IMR-90 (cell line): ENCODE data around the gene ATXN3L. TPM values are rescaled to one million over a fixed set of nuclear protein-coding genes. Genes with fewer than 3 reads are reported as not detected.

Experiments used
- ATAC-seq: fragments of 200-7000 bp; cut with Tn5 transposase; 2 replicates; pipeline ENCODE4 v1.9.1; 2020; ENCODE audit warnings: low read depth, mild to moderate bottlenecking, moderate library complexity
- BruUV-seq: library from RNA; stranded (reverse); fragments of 400-500 nt; replicated peaks from 2 replicates; lab custom pipeline; 2021; lab: Mats Ljungman, UMichigan
- CTCF ChIA-PET: fragments of 300-600 bp; formaldehyde crosslinking; extraction: SDS; loops from one replicate; lab custom pipeline; 2021; ENCODE audit warnings: antibody characterized with exemption; lab: Yijun Ruan, JAX
- POLR2A ChIA-PET: fragments of 300-600 bp; sonication (Branson Sonifier 250); formaldehyde crosslinking; loops from one replicate; lab custom pipeline; 2022; ENCODE audit warnings: antibody characterized with exemption; ENCODE audit not compliant: unreplicated experiment; lab: Charles Lee
- DNase-seq: peaks from one replicate; pipeline ENCODE4 v3.0.0; 2013
- H2AFZ ChIP-seq: replicated peaks from 2 replicates; pipeline ENCODE3; 2013; ENCODE audit warnings: low read length, mild to moderate bottlenecking; ENCODE audit not compliant: poor library complexity
- H2AK5ac ChIP-seq: 2 replicates; pipeline ENCODE4 v1.6.1; 2013; ENCODE audit warnings: low read depth, low read length, inconsistent platforms
- H2AK9ac ChIP-seq: replicated peaks from 2 replicates; pipeline ENCODE3; 2013; ENCODE audit warnings: mild to moderate bottlenecking, low read depth, low read length, moderate library complexity; ENCODE audit not compliant: poor library complexity
- H2BK120ac ChIP-seq: 2 replicates; pipeline ENCODE4 v1.6.1; 2013; ENCODE audit warnings: low read depth, low read length, inconsistent platforms
- H2BK15ac ChIP-seq: 3 replicates; pipeline ENCODE4 v1.6.1; 2013; ENCODE audit warnings: low read depth, low read length, inconsistent platforms
- H2BK20ac ChIP-seq: 2 replicates; pipeline ENCODE4 v1.6.1; 2013; ENCODE audit warnings: low read depth, mild to moderate bottlenecking, inconsistent platforms, low read length, moderate library complexity
- H2BK5ac ChIP-seq: 2 replicates; pipeline ENCODE4 v1.6.1; 2013; ENCODE audit warnings: mild to moderate bottlenecking, low read depth, low read length, inconsistent platforms; ENCODE audit not compliant: poor library complexity, severe bottlenecking
- H3K14ac ChIP-seq: replicated peaks from 2 replicates; pipeline ENCODE4 v1.6.1; 2013; ENCODE audit warnings: low read depth, low read length, inconsistent platforms
- H3K18ac ChIP-seq: 2 replicates; pipeline ENCODE4 v1.6.1; 2013; ENCODE audit warnings: low read depth, low read length, control low read depth
- H3K23ac ChIP-seq: 2 replicates; pipeline ENCODE4 v1.6.1; 2013; ENCODE audit warnings: low read depth, low read length, inconsistent platforms
- H3K27ac ChIP-seq: 2 replicates; pipeline ENCODE4 v1.5.1; 2013; ENCODE audit warnings: mild to moderate bottlenecking, control low read depth, low read length; ENCODE audit not compliant: insufficient read depth
- H3K27me3 ChIP-seq: 2 replicates; pipeline ENCODE4 v1.6.1; 2013; ENCODE audit warnings: low read length; ENCODE audit not compliant: control insufficient read depth, insufficient read depth
- H3K36me3 ChIP-seq: 2 replicates; pipeline ENCODE4 v1.6.1; 2013; ENCODE audit warnings: low read length, mixed read lengths; ENCODE audit not compliant: control insufficient read depth, insufficient read depth
- H3K4ac ChIP-seq: 2 replicates; pipeline ENCODE4 v1.6.1; 2013; ENCODE audit warnings: low read depth, low read length, inconsistent platforms
- H3K4me1 ChIP-seq: 2 replicates; pipeline ENCODE4 v1.6.1; 2013; ENCODE audit warnings: low read length, mixed read lengths; ENCODE audit not compliant: control insufficient read depth, insufficient read depth
- H3K4me2 ChIP-seq: 2 replicates; pipeline ENCODE4 v1.6.1; 2013; ENCODE audit warnings: low read depth, mild to moderate bottlenecking, control low read depth, low read length, moderate library complexity
- H3K4me3 ChIP-seq: 2 replicates; pipeline ENCODE4 v1.5.1; 2013; ENCODE audit warnings: low read depth, mild to moderate bottlenecking, control low read depth, low read length, moderate library complexity; ENCODE audit not compliant: insufficient read depth
- H3K56ac ChIP-seq: 2 replicates; pipeline ENCODE4 v1.6.1; 2013; ENCODE audit warnings: low read length, inconsistent platforms; ENCODE audit not compliant: insufficient read depth; ENCODE audit errors: extremely low read depth
- H3K79me1 ChIP-seq, 2 experiments: 2 replicates each; pipeline ENCODE4 v1.6.1; 2013; ENCODE audit warnings: low read length in 2 of 2, inconsistent platforms in 1 of 2, low read depth in 1 of 2
- H3K9ac ChIP-seq: 2 replicates; pipeline ENCODE4 v1.6.1; 2013; ENCODE audit warnings: low read depth, low read length, control low read depth
- H3K9me1 ChIP-seq: 2 replicates; pipeline ENCODE4 v1.6.1; 2013; ENCODE audit warnings: low read length, inconsistent platforms; ENCODE audit not compliant: insufficient read depth
- H3K9me3 ChIP-seq: 2 replicates; pipeline ENCODE4 v1.6.1; 2013; ENCODE audit warnings: low read length; ENCODE audit not compliant: control insufficient read depth, insufficient read depth
- H4K20me1 ChIP-seq: 2 replicates; pipeline ENCODE4 v1.6.1; 2013; ENCODE audit warnings: low read length, inconsistent platforms; ENCODE audit not compliant: insufficient read depth
- H4K5ac ChIP-seq: 2 replicates; pipeline ENCODE4 v1.6.1; 2013; ENCODE audit warnings: mild to moderate bottlenecking, low read depth, low read length, control low read depth
- H4K8ac ChIP-seq, 2 experiments: 2 replicates each; pipeline ENCODE4 v1.6.1; 2013; ENCODE audit warnings: low read depth in 2 of 2, low read length in 2 of 2, control low read depth in 1 of 2, inconsistent platforms in 1 of 2
- H4K91ac ChIP-seq: 2 replicates; pipeline ENCODE4 v1.6.1; 2013; ENCODE audit warnings: low read depth, low read length, inconsistent platforms; ENCODE audit not compliant: insufficient read depth
- FOS ChIP-seq: fragments of 150-350 bp; IDR thresholded peaks from 2 replicates; pipeline ENCODE4 v1.6.1; 2016; ENCODE audit warnings: low read depth, low read length
- RFX5 ChIP-seq: IDR thresholded peaks from 2 replicates; pipeline ENCODE4 v1.8.0; 2012; ENCODE audit warnings: low read depth, mild to moderate bottlenecking, low read length, moderate library complexity
- WGBS, 2 experiments: methylation state at CpG; one replicate each; pipeline versions ENCODE4 v1.1.5 to v1.1.7; 2013; ENCODE audit warnings: missing lambda C conversion rate in 2 of 2; ENCODE audit not compliant: insufficient read length in 1 of 2; ENCODE audit errors: extremely low coverage in 2 of 2; 5-methylcytosine and 5-hydroxymethylcytosine counted together
- dilution Hi-C: fragments of 300-500 bp; cut with HindIII; formaldehyde crosslinking; loops from one replicate; pipeline ENCODE4 v1.14.3; 2018; ENCODE audit warnings: low sequenced_read_pairs; ENCODE audit not compliant: unreplicated experiment
- in situ Hi-C: fragments of 300-500 bp; cut with MboI; formaldehyde crosslinking; loops from 3 replicates; pipeline ENCODE4 v1.14.3; 2019; ENCODE audit warnings: low sequenced_read_pairs, inconsistent platforms, mixed read lengths
- intact Hi-C: fragments of 100-400 bp; cut with micrococcal nuclease; formaldehyde crosslinking; loops from 2 replicates; pipeline ENCODE4 v1.10.0; 2022
- polyA plus RNA-seq, 3 experiments: library from polyadenylated mRNA; depleted of rRNA; stranded (reverse); fragments of >200 nt; gene quantifications; 2 replicates each; pipeline ENCODE4 v1.2.3, GENCODE V29; 2012; ENCODE audit warnings: low replicate concordance in 1 of 3
- total RNA-seq: library from RNA; depleted of rRNA; stranded (reverse); fragments of >200 nt; gene quantifications from 2 replicates; pipeline ENCODE4 v1.2.3, GENCODE V29; 2012

The ATXN3L gene
- total and polyA plus RNA-seq, 2 of the 4 experiments (the other 2 are of a cell fraction), result not detected

- Histone ChIP-seq H2BK15ac (no peak overlapping the region), H3K56ac (no peak overlapping the region), H3K14ac (no peak overlapping the region), H2BK20ac (no peak overlapping the region), H3K4ac (no peak overlapping the region), H2BK120ac (no peak overlapping the region), H4K91ac (no peak overlapping the region), H2AFZ (no peak overlapping the region), H3K4me2 (no peak overlapping the region), H4K20me1 (no peaks in the 10 kb centered on the region), H3K4me1 (no peaks in the 10 kb centered on the region), H3K36me3 (no peaks in the 10 kb centered on the region), H3K23ac (no peak overlapping the region), H3K27me3 (no peaks in the 10 kb centered on the region), H3K79me1 (no peaks in the 10 kb centered on the region), H3K9ac (no peak overlapping the region), H4K5ac (no peak overlapping the region), H3K4me3 (no peak overlapping the region), H3K9me3 (no peaks in the 10 kb centered on the region), H3K9me1 (no peaks in the 10 kb centered on the region), H4K8ac (no peak overlapping the region), H3K27ac (no peak overlapping the region), H2AK9ac (no peak overlapping the region), H2BK5ac (no peak overlapping the region), H2AK5ac (no peak overlapping the region), H3K18ac (no peak overlapping the region)
- ChIA-PET CTCF (no interaction called here), POLR2A (no interaction called here)
- no peak for DNase-seq
- intact Hi-C loops (no loop called here), in situ Hi-C loops (no loop called here), dilution Hi-C loops (no loop called here)
- no peak for TF ChIP-seq FOS
- no peak for TF ChIP-seq RFX5
- no CpG with 5 or more reads among the region's 3 CpGs for WGBS, 2 experiments
- BruUV-seq, result no TSS peak
- ATAC-seq, result no peak
Measured at GRCh38 chrX:13309631-13310030, 10.2 kb downstream of the ATXN3L start.
